Sigmoid colon (tissue), 4 donors: Measurements from ENCODE around the gene FUT6.

Source experiments
- CTCF ChIP-seq, 4 experiments: fragments of 450-650 bp in 3 of 4; fragments of 200-600 bp in 1 of 4; IDR thresholded peaks; one replicate each; pipeline ENCODE4 v1.5.1; 2016 to 2019; ENCODE audit warnings: antibody characterized with exemption in 4 of 4, mild to moderate bottlenecking in 3 of 4, moderate library complexity in 2 of 4
- EP300 ChIP-seq, 4 donors: sonication (generic); formaldehyde crosslinking; IDR thresholded peaks; one replicate each; pipeline ENCODE4 v1.6.1; 2017; ENCODE audit warnings: antibody characterized with exemption in 4 of 4
- POLR2AphosphoS5 ChIP-seq, 4 donors: sonication (generic); formaldehyde crosslinking; IDR thresholded peaks; one replicate each; pipeline ENCODE4 v1.6.1; 2017; ENCODE audit warnings: antibody characterized with exemption in 4 of 4

- TF ChIP-seq CTCF (IDR thresholded peaks at IDR 0.05) (no peak), EP300 (IDR thresholded peaks at IDR 0.05) (no peak), POLR2AphosphoS5 (IDR thresholded peaks at IDR 0.05) (no peak)
Measured at GRCh38 chr19:5839065-5840017, at the start of gene FUT6.
